GM12875 (cell line): ENCODE results near the gene PAPPA.

Experiments
- H3K4me3 ChIP-seq: one replicate; pipeline ENCODE4 v1.5.1; 2011; ENCODE audit warnings: low read depth, low read length, control low read depth
- CTCF ChIP-seq: IDR thresholded peaks from 2 replicates; pipeline ENCODE4 v1.5.1; 2011; ENCODE audit warnings: low read depth, mild to moderate bottlenecking, control low read depth, inconsistent platforms, low read length, moderate library complexity, borderline replicate concordance; ENCODE audit not compliant: insufficient read depth

The PAPPA gene

GRCh38 chr9:116337015-116337414 lies 183.4 kb downstream of the PAPPA start:
- H3K4me3 ChIP-seq: no peak overlapping the region
- TF ChIP-seq CTCF: no peak

- H3K4me3 ChIP-seq: no peak overlapping the region
- no peak for TF ChIP-seq CTCF
Measured at GRCh38 chr9:116340270-116340669, 186.7 kb downstream of the PAPPA start.

DNA sequence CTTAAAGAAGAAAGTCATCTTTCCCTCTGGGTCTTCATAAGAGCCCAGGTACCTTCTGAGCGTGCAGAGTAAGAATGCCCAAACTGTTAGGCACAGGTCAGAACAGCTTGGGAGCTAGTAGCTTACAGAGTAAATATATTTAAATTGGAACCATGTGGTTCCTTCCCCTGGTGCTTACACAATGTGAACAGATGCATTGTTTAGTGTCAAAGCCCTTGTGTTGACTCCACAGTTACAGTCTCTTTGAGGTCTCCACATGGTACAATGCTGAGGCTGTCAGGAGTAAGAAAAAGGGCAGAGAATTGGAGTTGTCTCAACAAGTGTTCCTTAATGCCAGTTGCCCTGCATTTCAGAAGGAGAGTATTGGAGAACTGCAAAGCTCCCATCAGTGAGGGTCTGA lies 188.5 kb downstream of the PAPPA start:
- no peak for TF ChIP-seq CTCF
- no peak overlapping the region for H3K4me3 ChIP-seq

DNA sequence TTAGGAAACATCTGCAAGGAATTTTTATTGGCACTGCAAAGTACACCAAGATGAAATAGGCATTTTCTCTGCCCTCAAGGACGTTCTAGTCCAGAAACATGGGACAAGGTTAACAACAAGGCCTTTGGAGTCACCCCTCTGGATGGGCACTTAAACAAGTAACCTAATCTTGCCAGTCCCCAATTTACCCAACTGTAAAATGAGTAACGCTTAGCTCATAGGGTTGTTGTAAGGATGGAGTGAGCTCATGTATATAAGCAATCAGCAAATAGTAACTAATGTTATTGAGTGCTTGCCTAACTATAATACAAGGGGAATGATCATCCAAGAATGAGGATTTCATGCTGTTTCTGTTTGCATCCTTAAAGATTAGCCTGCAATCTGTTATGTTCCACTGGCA lies 189.3 kb downstream of the PAPPA start:
- H3K4me3 ChIP-seq: no peak overlapping the region
- TF ChIP-seq CTCF: no peak

DNA sequence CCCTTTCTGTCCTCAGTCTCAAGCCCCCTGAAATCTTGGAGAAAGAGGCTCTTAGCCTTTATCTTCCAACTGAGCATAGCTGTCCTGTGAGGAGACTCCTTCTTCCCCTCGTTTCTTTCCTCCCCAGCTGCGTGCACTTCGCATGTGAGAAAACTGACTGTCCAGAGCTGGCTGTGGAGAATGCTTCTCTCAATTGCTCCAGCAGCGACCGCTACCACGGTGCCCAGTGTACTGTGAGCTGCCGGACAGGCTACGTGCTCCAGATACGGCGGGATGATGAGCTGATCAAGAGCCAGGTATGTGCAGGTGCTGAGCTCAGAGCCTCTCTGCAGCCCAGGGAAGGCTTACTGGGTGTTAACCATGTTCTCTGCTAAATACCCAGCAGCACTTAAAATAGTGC lies 190.8 kb downstream of the PAPPA start:
- H3K4me3 ChIP-seq: no peak overlapping the region
- no peak for TF ChIP-seq CTCF

DNA sequence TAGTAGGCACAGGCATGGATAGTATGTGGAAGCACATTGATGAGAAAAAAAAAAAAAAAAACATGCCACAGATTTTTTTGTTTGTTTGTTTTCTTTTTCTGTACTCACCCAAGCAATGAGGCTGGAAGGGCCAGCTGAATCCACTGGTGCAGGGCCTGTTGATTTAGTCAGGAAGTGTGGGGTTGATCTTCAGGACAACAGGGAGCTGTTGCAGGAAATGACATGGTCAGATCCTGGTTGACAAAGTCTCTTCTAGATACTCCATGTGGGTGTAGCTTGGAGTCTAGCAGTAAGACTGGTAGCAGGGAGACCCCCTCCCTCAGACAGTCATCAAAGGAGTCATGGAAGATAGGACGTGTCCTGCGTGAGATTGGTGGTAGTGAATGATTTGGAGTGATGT lies 191.8 kb downstream of the PAPPA start:
- TF ChIP-seq CTCF: no peak
- H3K4me3 ChIP-seq: no peak overlapping the region

- H3K4me3 ChIP-seq: no peak overlapping the region
- TF ChIP-seq CTCF: no peak
Measured at GRCh38 chr9:116345817-116346216, 192.2 kb downstream of the PAPPA start.
